ENCODE data around the gene SLC27A2. TPM values are rescaled to one million over a fixed set of nuclear protein-coding genes. Genes with fewer than 3 reads are reported as not detected.

The SLC27A2 gene
- total RNA-seq, 1 donor from 2014 or later = 2.9 TPM

DNA sequence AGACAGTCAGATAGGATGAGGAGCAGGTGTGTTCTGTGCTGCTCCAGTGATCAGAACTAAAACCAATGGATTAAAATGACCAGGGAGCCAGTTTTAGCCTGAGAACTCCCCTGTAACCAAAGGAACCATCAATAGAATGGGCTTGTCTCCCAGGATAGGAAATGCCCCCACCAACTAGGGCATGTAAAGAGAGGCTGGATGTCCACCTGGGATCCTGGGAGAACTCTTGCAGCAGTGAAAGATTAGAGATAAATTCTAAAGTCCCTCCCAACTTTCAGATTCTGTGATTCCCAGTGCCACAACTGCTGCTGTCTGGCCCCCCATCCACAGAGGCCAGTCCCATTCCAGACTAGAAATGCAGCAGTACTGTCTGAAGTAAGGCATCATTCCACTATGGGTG lies 49.8 kb downstream of the SLC27A2 start:
- no peaks in the 10 kb centered on the region for H3K36me3 ChIP-seq
- intact Hi-C loops (cut with DNase I) = no loop called here
- TF ChIP-seq, protein P1, sequence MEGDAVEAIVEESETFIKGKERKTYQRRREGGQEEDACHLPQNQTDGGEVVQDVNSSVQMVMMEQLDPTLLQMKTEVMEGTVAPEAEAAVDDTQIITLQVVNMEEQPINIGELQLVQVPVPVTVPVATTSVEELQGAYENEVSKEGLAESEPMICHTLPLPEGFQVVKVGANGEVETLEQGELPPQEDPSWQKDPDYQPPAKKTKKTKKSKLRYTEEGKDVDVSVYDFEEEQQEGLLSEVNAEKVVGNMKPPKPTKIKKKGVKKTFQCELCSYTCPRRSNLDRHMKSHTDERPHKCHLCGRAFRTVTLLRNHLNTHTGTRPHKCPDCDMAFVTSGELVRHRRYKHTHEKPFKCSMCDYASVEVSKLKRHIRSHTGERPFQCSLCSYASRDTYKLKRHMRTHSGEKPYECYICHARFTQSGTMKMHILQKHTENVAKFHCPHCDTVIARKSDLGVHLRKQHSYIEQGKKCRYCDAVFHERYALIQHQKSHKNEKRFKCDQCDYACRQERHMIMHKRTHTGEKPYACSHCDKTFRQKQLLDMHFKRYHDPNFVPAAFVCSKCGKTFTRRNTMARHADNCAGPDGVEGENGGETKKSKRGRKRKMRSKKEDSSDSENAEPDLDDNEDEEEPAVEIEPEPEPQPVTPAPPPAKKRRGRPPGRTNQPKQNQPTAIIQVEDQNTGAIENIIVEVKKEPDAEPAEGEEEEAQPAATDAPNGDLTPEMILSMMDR (IDR thresholded peaks at IDR 0.05) = no peak
- no peak overlapping the region for H3K27ac ChIP-seq
- no peaks in the 10 kb centered on the region for H3K4me1 ChIP-seq
- no peak for DNase-seq
- no peaks in the 10 kb centered on the region for H3K27me3 ChIP-seq (ENCODE audit: low read depth)
- ATAC-seq = no peak
- no peak overlapping the region for H3K4me3 ChIP-seq
- no peaks in the 10 kb centered on the region for H3K9me3 ChIP-seq

DNA sequence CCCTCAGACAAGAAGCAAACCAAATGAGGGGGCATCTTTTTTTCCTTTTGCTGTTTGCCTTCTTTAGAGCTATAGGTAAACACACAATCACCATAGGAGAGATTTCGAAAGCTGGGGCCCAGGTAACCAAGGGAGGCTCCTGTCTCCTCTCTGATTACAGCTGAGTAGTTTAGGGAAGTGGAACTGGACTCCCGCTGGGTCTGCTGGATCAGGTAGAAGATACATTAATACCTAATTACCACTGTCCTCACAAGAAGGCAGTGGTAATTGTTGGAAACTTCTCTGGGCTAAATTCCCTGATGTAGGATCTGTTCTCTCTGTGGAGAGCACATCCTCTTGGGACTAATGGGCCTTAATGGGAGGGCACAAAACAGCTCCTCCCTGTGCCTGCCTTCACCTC lies 50.8 kb downstream of the SLC27A2 start:
- intact Hi-C loops (cut with DNase I) = no loop called here
- H3K4me3 ChIP-seq = no peak overlapping the region
- H3K36me3 ChIP-seq = no peaks in the 10 kb centered on the region
- TF ChIP-seq, protein P1 (IDR thresholded peaks at IDR 0.05) = no peak
- H3K27me3 ChIP-seq (ENCODE audit: low read depth) = no peaks in the 10 kb centered on the region
- DNase-seq (no peak), ATAC-seq (no peak)
- no peak overlapping the region for H3K27ac ChIP-seq
- H3K4me1 ChIP-seq = no peaks in the 10 kb centered on the region
- H3K9me3 ChIP-seq = no peaks in the 10 kb centered on the region

DNA sequence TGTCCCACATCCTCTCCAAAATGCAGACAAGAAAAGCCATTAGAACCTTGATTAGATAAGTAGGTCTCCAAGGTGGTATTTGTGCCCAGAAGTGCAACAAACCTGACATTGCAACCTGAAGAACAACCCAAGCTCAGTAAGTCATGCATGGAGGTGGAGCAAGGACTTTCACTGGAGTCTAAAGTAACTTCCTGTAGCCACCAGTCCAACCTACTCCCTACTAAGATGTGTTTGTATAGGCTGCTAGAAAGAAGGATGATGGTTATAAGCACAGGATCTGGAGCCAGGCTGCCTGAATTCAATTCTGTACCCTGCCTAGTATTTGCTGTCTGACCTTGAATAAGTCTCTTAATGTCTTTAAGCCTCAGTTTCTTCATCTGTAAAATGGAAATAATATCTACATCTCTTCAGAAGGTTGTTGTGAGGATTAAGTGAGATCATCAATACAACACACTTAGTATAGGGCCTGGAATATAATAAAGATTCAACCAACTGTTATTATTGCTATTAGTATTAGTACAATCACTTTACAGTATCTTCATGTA lies 51.3 kb downstream of the SLC27A2 start:
- H3K4me1 ChIP-seq = no peaks in the 10 kb centered on the region
- ATAC-seq = no peak
- intact Hi-C loops (cut with DNase I) = no loop called here
- DNase-seq = no peak
- TF ChIP-seq, protein P1 (IDR thresholded peaks at IDR 0.05) = no peak
- H3K36me3 ChIP-seq = no peaks in the 10 kb centered on the region
- no peaks in the 10 kb centered on the region for H3K9me3 ChIP-seq
- no peak overlapping the region for H3K4me3 ChIP-seq
- H3K27ac ChIP-seq = no peak overlapping the region
- H3K27me3 ChIP-seq (ENCODE audit: low read depth) = no peaks in the 10 kb centered on the region

DNA sequence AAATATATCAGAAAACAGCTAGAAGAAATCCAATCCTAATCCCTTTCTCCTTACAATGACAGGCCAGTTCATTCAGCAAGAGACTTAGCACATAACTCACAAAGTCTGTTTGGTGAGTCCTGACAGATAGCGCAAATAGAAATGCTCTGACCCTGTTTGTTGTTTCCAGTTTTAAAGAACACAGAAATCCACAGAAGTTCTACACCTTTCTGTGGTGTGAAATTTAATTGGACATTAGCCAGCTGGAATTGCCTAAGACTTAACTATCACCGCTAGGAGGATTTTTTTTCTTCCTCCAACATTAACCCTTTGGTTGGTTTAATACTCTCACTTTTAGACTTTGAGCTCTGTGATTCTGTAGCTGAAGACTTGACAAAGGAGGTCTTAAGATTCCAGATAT lies 52.8 kb downstream of the SLC27A2 start:
- intact Hi-C loops (cut with DNase I) = no loop called here
- ATAC-seq (no peak), DNase-seq (no peak)
- Histone ChIP-seq H3K27me3 (ENCODE audit: low read depth) (no peaks in the 10 kb centered on the region), H3K27ac (no peak overlapping the region), H3K36me3 (no peaks in the 10 kb centered on the region), H3K4me3 (no peak overlapping the region), H3K9me3 (no peaks in the 10 kb centered on the region), H3K4me1 (no peaks in the 10 kb centered on the region)
- TF ChIP-seq, protein P1 (IDR thresholded peaks at IDR 0.05) = no peak

DNA sequence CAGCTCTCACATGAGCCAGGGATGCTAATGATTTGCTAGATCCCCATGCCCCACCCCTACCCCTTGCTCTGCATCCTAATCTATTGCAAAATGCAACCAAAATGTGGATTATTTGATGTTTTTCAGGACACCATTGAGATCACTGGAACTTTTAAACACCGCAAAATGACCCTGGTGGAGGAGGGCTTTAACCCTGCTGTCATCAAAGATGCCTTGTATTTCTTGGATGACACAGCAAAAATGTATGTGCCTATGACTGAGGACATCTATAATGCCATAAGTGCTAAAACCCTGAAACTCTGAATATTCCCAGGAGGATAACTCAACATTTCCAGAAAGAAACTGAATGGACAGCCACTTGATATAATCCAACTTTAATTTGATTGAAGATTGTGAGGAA lies 53.8 kb downstream of the SLC27A2 start:
- no peaks in the 10 kb centered on the region for H3K9me3 ChIP-seq
- H3K27me3 ChIP-seq (ENCODE audit: low read depth) = no peaks in the 10 kb centered on the region
- H3K27ac ChIP-seq = no peak overlapping the region
- DNase-seq (no peak), ATAC-seq (no peak)
- no peak overlapping the region for H3K4me3 ChIP-seq
- no peaks in the 10 kb centered on the region for H3K36me3 ChIP-seq
- TF ChIP-seq, protein P1 (IDR thresholded peaks at IDR 0.05) = no peak
- intact Hi-C loops (cut with DNase I) = no loop called here
- no peaks in the 10 kb centered on the region for H3K4me1 ChIP-seq

DNA sequence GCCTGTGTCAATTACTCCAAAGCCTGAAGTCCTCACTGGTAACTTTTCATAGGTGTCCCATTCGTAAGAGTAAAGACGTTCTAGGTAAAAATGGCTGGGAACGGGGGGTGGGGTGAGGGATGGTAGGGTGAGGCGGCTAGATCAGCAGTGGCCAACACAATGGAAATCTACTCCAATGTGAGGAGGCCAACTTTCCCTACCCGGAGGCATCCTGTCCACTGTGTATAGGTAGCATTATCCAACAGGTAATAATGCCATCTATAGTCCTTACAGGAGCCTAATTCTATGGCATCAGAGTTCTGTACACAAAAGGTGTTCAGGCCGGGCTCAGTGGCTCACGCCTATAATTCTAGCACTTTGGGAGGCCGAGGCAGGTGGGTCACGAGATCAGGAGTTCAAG lies 54.4 kb downstream of the SLC27A2 start:
- ATAC-seq (no peak), DNase-seq (no peak)
- Histone ChIP-seq H3K9me3 (no peaks in the 10 kb centered on the region), H3K27me3 (ENCODE audit: low read depth) (no peaks in the 10 kb centered on the region), H3K4me3 (no peak overlapping the region), H3K4me1 (no peaks in the 10 kb centered on the region), H3K36me3 (no peaks in the 10 kb centered on the region), H3K27ac (no peak overlapping the region)
- TF ChIP-seq, protein P1 (IDR thresholded peaks at IDR 0.05) = no peak
- intact Hi-C loops (cut with DNase I) = no loop called here
